Activated T-cell treated with anti-CD3 and anti-CD28 coated beads, Interleukin-2, amount 50 U/mL, for 72 hours (primary cell): ENCODE data around the gene ATF2. TPM values are rescaled to one million over a fixed set of nuclear protein-coding genes. Genes with fewer than 3 reads are reported as not detected.

Experiments
- ATAC-seq, 2 donors: fragments of 150-1000 bp; cut with Tn5 transposase; replicated peaks in 1 of 2; 2 replicates each; pipeline ENCODE4 v1.10.0; 2021; ENCODE audit warnings: moderate library complexity in 2 of 2, mild to moderate bottlenecking in 1 of 2
- DNase-seq, 2 donors: peaks; one replicate each; pipeline ENCODE4 v3.0.0; 2021 to 2022; ENCODE audit warnings: mixed read lengths in 1 of 2
- H3K27ac Mint-ChIP-seq: one replicate; pipeline ENCODE4 v1.8.0; 2022; ENCODE audit warnings: mild to moderate bottlenecking, moderate library complexity, mixed read lengths
- H3K27me3 Mint-ChIP-seq: one replicate; pipeline ENCODE4 v1.8.0; 2022; ENCODE audit warnings: low read depth, mixed read lengths
- H3K36me3 Mint-ChIP-seq, 2 donors: one replicate each; pipeline ENCODE4 v1.8.0; 2022; ENCODE audit warnings: mixed read lengths in 2 of 2, mild to moderate bottlenecking in 1 of 2; ENCODE audit not compliant: insufficient read depth in 2 of 2
- H3K4me1 Mint-ChIP-seq: one replicate; pipeline ENCODE4 v1.8.0; 2022; ENCODE audit warnings: low read depth, mixed read lengths
- H3K4me3 Mint-ChIP-seq, 2 donors: one replicate each; pipeline ENCODE4 v1.8.0; 2022; ENCODE audit warnings: mild to moderate bottlenecking in 2 of 2, mixed read lengths in 2 of 2, moderate library complexity in 2 of 2
- H3K9me3 Mint-ChIP-seq, 2 donors: one replicate each; pipeline ENCODE4 v1.8.0; 2022; ENCODE audit warnings: mixed read lengths in 2 of 2
- total RNA-seq, 2 donors: library from RNA; stranded (reverse); gene quantifications; one replicate each; pipeline ENCODE4 v1.2.3, GENCODE V29; 2022

Gene ATF2
- total RNA-seq, 2 donors from 2014 or later, result 65.8 to 67.0 TPM

DNA sequence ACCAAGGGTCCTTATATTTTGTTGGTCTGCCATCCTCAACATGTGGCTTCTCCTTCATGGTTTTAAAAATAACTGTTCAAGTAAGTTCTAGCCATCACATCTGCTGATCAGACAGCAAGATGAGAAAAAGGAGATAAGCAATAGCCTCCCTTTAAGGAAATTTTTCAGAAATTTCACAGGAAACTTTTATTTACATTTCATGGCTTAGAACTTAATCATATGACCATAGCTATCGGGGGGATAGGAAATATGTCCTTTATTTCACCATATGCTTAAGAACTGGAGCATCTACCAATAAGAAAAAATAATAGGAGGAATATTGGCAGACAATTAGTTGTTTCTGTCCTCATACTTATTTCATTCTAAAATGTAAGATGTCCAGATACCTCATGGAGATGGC lies 16.2 kb downstream of the ATF2 start:
- Mint-ChIP-seq H3K27me3 (no peaks in the 10 kb centered on the region), H3K9me3 (no peaks in the 10 kb centered on the region), H3K27ac (no peak overlapping the region), H3K4me3 (peak overlapping the region in 1 of 2 donors; percentile 60), H3K4me1 (peaks cover 54% of the 10 kb centered on the region), H3K36me3 (peaks cover 2 to 4% of the 10 kb centered on the region in 2 donors)
- ATAC-seq, result no peak
- no peak for DNase-seq

- H3K9me3 Mint-ChIP-seq, result no peaks in the 10 kb centered on the region
- no peak for DNase-seq
- H3K27me3 Mint-ChIP-seq, result no peaks in the 10 kb centered on the region
- ATAC-seq, result no peak
- H3K27ac Mint-ChIP-seq, result no peak overlapping the region
- peaks cover 7 to 10% of the 10 kb centered on the region in 2 donors for H3K36me3 Mint-ChIP-seq
- H3K4me3 Mint-ChIP-seq, result no peak overlapping the region
- peaks cover 28% of the 10 kb centered on the region for H3K4me1 Mint-ChIP-seq
Measured at GRCh38 chr2:175147186-175147585, 20.8 kb downstream of the ATF2 start.

GRCh38 chr2:175143678-175144077 lies 24.3 kb downstream of the ATF2 start:
- DNase-seq (no peak), ATAC-seq (no peak)
- H3K36me3 Mint-ChIP-seq, result peaks cover 4 to 8% of the 10 kb centered on the region in 2 donors
- H3K4me1 Mint-ChIP-seq, result peaks cover 25% of the 10 kb centered on the region
- H3K27me3 Mint-ChIP-seq, result no peaks in the 10 kb centered on the region
- no peak overlapping the region for H3K27ac Mint-ChIP-seq
- H3K9me3 Mint-ChIP-seq, result no peaks in the 10 kb centered on the region
- H3K4me3 Mint-ChIP-seq, result no peak overlapping the region

DNA sequence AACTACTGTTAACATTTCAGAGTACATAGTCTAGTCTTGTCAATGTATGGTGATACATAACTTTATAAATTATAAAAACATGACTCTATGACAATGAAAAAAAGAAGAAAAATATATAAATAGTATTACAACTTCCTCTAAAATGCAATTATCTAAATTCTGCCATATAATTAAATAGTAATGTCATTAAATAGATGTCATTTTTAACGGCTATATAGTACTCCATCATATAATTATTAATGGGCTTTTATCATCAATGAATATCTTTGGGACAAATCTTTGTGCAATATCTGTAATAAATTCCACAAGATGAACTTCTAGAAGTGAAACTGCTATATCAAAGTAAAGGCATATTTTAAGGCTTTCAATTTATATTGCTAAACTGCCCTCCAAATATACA lies 24.8 kb downstream of the ATF2 start:
- peaks cover 23% of the 10 kb centered on the region for H3K4me1 Mint-ChIP-seq
- no peak for DNase-seq
- H3K4me3 Mint-ChIP-seq, result no peak overlapping the region
- no peaks in the 10 kb centered on the region for H3K27me3 Mint-ChIP-seq
- no peak overlapping the region for H3K27ac Mint-ChIP-seq
- H3K36me3 Mint-ChIP-seq, result peaks cover 4 to 8% of the 10 kb centered on the region in 2 donors
- no peak for ATAC-seq
- no peaks in the 10 kb centered on the region for H3K9me3 Mint-ChIP-seq

GRCh38 chr2:175140332-175140731 lies 27.7 kb downstream of the ATF2 start:
- no peak for ATAC-seq
- H3K36me3 Mint-ChIP-seq, result peaks cover 4 to 11% of the 10 kb centered on the region in 2 donors
- H3K27ac Mint-ChIP-seq, result no peak overlapping the region
- DNase-seq, result no peak
- no peak overlapping the region for H3K4me3 Mint-ChIP-seq
- no peaks in the 10 kb centered on the region for H3K27me3 Mint-ChIP-seq
- peaks cover 36% of the 10 kb centered on the region for H3K4me1 Mint-ChIP-seq
- no peaks in the 10 kb centered on the region for H3K9me3 Mint-ChIP-seq

GRCh38 chr2:175137793-175138192 lies 30.2 kb downstream of the ATF2 start:
- Mint-ChIP-seq H3K4me1 (peaks cover 36% of the 10 kb centered on the region), H3K4me3 (no peak overlapping the region), H3K9me3 (no peaks in the 10 kb centered on the region), H3K27ac (peak overlapping the region; percentile 77), H3K27me3 (no peaks in the 10 kb centered on the region), H3K36me3 (peaks cover 2 to 14% of the 10 kb centered on the region in 2 donors)
- ATAC-seq (no peak), DNase-seq (no peak)

GRCh38 chr2:175136334-175137215 lies 31.4 kb downstream of the ATF2 start:
- peak overlapping the region; percentile 28 for H3K27ac Mint-ChIP-seq

DNA sequence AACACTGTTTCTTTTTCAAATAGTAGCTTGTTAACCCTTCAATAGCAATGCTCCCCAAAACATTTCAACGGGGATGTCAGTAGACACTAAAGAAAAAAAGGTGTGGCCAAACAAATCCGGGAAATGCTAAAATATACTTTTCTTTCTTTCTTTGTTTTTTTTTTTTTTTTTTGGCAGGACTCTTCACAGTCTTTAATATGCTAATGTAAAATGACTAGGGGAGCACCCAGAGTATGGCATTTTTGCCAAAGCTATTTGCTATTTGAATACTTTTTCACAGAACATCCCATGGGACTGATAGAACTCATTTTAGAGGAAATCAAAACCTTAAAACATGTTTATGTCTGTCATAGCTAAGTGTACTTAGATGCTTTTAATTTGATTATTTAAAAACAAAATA lies 32.1 kb downstream of the ATF2 start:
- DNase-seq (no peak), ATAC-seq (no peak)
- H3K4me3 Mint-ChIP-seq, result no peak overlapping the region
- no peaks in the 10 kb centered on the region for H3K27me3 Mint-ChIP-seq
- peaks cover 0 to 11% of the 10 kb centered on the region in 2 donors for H3K36me3 Mint-ChIP-seq
- peaks cover 30% of the 10 kb centered on the region for H3K4me1 Mint-ChIP-seq
- no peaks in the 10 kb centered on the region for H3K9me3 Mint-ChIP-seq
- H3K27ac Mint-ChIP-seq, result no peak overlapping the region

More at GRCh38 chr2:175136334-175137215, 31.4 kb downstream of the ATF2 start:
- Mint-ChIP-seq H3K4me1 (peaks cover 30% of the 10 kb centered on the region), H3K9me3 (no peaks in the 10 kb centered on the region), H3K27me3 (no peaks in the 10 kb centered on the region), H3K4me3 (no peak overlapping the region), H3K36me3 (peaks cover 0 to 11% of the 10 kb centered on the region in 2 donors)
- DNase-seq (no peak), ATAC-seq (no peak)

- no peaks in the 10 kb centered on the region for H3K9me3 Mint-ChIP-seq
- ATAC-seq (no peak), DNase-seq (no peak)
- H3K27ac Mint-ChIP-seq, result peak overlapping the region; percentile 22
- H3K27me3 Mint-ChIP-seq, result no peaks in the 10 kb centered on the region
- H3K4me3 Mint-ChIP-seq, result no peak overlapping the region
- peaks cover 0 to 11% of the 10 kb centered on the region in 2 donors for H3K36me3 Mint-ChIP-seq
- H3K4me1 Mint-ChIP-seq, result peaks cover 24% of the 10 kb centered on the region
Measured at GRCh38 chr2:175135177-175135576, 32.8 kb downstream of the ATF2 start.

DNA sequence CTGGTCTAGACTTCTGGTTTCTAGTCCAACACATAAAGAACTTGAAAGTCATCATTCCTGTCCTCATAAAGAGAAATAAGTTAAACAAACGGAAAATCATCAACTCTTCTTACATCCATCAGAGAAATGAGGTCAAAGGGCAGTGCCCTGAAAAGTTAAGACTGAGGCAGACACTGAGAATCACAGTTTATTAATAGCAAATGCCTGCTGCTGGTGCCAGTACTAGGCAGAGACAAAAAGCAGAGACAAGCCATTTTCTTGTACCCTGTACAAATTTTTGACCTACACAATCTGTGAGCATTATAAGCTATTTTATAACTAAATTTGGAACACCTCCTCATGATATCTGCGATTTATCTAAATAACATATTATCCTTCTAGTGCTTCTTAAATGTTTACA lies 36.8 kb downstream of the ATF2 start:
- H3K36me3 Mint-ChIP-seq, result peaks cover 2 to 11% of the 10 kb centered on the region in 2 donors
- no peak overlapping the region for H3K27ac Mint-ChIP-seq
- H3K27me3 Mint-ChIP-seq, result no peaks in the 10 kb centered on the region
- no peak overlapping the region for H3K4me3 Mint-ChIP-seq
- H3K4me1 Mint-ChIP-seq, result peaks cover 8% of the 10 kb centered on the region
- H3K9me3 Mint-ChIP-seq, result no peaks in the 10 kb centered on the region
- DNase-seq (no peak), ATAC-seq (no peak)

- peaks cover 7% of the 10 kb centered on the region for H3K4me1 Mint-ChIP-seq
- ATAC-seq (no peak), DNase-seq (no peak)
- H3K9me3 Mint-ChIP-seq, result no peaks in the 10 kb centered on the region
- peak overlapping the region; percentile 6 for H3K27ac Mint-ChIP-seq
- peaks cover 0 to 2% of the 10 kb centered on the region in 2 donors for H3K36me3 Mint-ChIP-seq
- H3K27me3 Mint-ChIP-seq, result no peaks in the 10 kb centered on the region
- H3K4me3 Mint-ChIP-seq, result no peak overlapping the region
Measured at GRCh38 chr2:175126661-175127060, 41.3 kb downstream of the ATF2 start.

DNA sequence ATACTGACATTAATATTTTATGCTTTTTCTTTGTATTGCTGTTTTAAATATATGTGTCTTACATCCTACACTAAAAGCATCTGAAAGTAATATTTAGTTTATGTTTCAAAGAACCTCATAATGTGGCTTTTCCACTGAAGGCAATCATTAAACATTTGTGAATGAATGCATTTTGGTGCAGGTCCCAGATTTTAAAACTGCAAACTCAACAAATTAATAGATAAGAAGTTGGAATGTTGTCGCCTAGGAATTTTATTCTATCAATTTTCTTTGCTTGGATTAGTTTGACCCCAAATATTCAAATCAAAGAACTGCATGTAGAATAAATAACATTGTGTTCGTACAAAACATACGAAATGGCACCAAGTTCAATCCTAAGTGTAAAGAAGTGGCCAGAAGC lies 44.7 kb downstream of the ATF2 start:
- no peak for ATAC-seq

DNA sequence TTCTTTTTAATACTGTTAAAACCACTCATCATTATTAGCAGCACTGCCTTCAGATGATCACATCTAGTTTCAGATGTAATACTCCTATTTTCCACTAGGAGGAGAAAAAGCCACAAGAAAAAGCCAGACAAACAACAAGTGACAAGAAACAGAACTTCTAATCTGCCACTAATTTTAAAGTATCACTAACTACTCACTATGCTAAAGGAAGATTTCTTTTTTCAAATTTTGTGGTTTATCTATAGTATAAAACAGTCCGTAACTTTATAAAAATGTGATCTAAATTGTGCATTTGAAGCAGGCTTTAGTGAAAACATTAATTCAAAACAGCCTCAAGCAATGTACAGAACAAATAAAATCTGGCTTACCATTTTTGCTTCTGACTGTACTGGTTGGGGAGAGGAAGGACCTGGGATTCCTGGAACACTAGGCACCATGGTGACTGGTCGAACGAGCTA lies 56.8 kb downstream of the ATF2 start:
- Mint-ChIP-seq H3K27me3 (no peaks in the 10 kb centered on the region), H3K4me3 (no peak overlapping the region), H3K9me3 (no peaks in the 10 kb centered on the region), H3K27ac (no peak overlapping the region), H3K36me3 (peaks cover 10 to 16% of the 10 kb centered on the region in 2 donors), H3K4me1 (no peaks in the 10 kb centered on the region)
- ATAC-seq (no peak), DNase-seq (no peak)

More for the DNA sequence above, 44.7 kb downstream of the ATF2 start:
- Mint-ChIP-seq H3K9me3 (no peaks in the 10 kb centered on the region), H3K4me1 (peaks cover 7% of the 10 kb centered on the region), H3K4me3 (no peak overlapping the region), H3K27me3 (no peaks in the 10 kb centered on the region), H3K27ac (no peak overlapping the region), H3K36me3 (no peaks in the 10 kb centered on the region)
- no peak for DNase-seq
